AG04449 (cell line): ENCODE data around the gene STAP2.

ENCODE experiments used
- CTCF ChIA-PET: fragments of 350-600 bp; formaldehyde crosslinking; extraction: SDS; loops from one replicate; lab custom pipeline; 2021; ENCODE audit warnings: antibody characterized with exemption; lab: Yijun Ruan, JAX
- POLR2A ChIA-PET: fragments of 400-600, 350-600 bp; formaldehyde crosslinking; extraction: SDS; loops from one replicate; lab custom pipeline; 2020; ENCODE audit warnings: antibody characterized with exemption, inconsistent platforms; lab: Yijun Ruan, JAX
- DNase-seq: peaks from one replicate; pipeline ENCODE4 v3.0.0-alpha.2; 2010; ENCODE audit warnings: low read depth, low spot score
- H3K4me3 ChIP-seq: 2 replicates; pipeline ENCODE4 v1.5.1; 2011; ENCODE audit warnings: low read depth, mild to moderate bottlenecking, control low read depth, low read length
- TF ChIP-seq, protein P1 (sequence below): IDR thresholded peaks from one replicate; pipeline ENCODE4 v1.5.1; 2011; ENCODE audit warnings: mild to moderate bottlenecking, moderate library complexity, low read length, control low read depth, inconsistent platforms; ENCODE audit not compliant: insufficient read depth; ENCODE audit errors: missing control alignments

The STAP2 gene

DNA sequence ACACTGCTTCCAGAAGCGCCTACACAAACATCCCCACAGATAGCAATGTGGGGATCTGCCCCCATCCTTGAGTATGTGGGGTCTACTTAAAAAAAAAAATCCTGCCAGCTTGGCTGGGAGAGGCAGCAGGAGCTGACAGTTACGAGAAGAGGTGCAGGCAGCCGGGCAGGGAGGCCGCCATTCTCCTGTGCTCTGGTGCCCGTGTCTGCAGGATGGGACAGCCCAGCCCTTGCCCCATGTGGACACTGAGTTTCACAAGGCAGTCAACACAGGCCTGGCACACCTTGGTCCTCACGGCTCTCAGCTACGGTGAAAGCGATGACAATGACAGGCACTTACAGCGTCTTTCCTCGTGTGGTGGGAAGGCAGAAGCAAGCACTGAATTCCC, 28.7 kb upstream of the STAP2 start:
- TF ChIP-seq, protein P1, sequence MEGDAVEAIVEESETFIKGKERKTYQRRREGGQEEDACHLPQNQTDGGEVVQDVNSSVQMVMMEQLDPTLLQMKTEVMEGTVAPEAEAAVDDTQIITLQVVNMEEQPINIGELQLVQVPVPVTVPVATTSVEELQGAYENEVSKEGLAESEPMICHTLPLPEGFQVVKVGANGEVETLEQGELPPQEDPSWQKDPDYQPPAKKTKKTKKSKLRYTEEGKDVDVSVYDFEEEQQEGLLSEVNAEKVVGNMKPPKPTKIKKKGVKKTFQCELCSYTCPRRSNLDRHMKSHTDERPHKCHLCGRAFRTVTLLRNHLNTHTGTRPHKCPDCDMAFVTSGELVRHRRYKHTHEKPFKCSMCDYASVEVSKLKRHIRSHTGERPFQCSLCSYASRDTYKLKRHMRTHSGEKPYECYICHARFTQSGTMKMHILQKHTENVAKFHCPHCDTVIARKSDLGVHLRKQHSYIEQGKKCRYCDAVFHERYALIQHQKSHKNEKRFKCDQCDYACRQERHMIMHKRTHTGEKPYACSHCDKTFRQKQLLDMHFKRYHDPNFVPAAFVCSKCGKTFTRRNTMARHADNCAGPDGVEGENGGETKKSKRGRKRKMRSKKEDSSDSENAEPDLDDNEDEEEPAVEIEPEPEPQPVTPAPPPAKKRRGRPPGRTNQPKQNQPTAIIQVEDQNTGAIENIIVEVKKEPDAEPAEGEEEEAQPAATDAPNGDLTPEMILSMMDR: no peak

DNA sequence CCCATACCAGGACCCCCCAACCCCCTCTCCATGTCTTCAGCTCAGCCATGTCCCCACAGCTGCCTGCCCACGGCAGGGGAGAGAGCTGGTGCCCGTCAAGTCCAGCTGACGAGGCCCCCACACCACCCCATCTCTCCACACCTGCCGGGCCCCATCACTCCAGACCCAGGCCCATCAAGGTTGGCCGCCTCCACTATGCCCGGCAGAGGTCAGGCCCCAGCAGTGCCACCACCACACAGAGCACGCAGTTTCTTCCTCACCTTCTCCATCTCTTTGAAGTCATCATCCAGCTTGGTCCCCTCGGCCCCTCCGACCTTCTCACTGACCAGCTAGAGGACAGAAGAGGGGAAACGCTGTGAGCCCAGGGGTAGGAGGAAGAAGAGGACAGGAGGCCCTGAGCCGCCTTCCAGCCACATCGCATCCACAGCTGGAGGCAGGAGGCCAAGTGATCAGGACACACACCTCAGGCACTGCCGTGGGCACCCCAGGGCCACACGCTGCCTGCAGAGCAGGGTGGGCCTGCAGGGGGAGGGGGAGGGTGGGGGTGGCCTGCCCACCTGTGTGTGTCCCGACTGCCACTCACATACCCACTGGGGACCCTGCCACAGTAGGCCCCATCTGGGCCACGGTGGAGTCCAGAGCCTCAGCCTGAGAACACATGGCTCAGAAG, 28.2 kb upstream of the STAP2 start:
- POLR2A ChIA-PET: no interaction called here
- TF ChIP-seq, protein P1: no peak
- no peak for DNase-seq
- CTCF ChIA-PET: interaction anchor here (0.7 to 6.7 kb wide), 3 partner anchors 9 to 34 kb away, joined by 3 to 63 read pairs (median 16); partner anchors contain the start of gene SH3GL1
- H3K4me3 ChIP-seq: no peak overlapping the region

More for the DNA sequence above, 28.7 kb upstream of the STAP2 start:
- H3K4me3 ChIP-seq: no peak overlapping the region
- ChIA-PET CTCF (interaction anchor here (0.7 to 6.7 kb wide), 5 partner anchors 9 to 35 kb away, joined by 3 to 63 read pairs (median 16); partner anchors contain the start of gene SH3GL1), POLR2A (no interaction called here)
- DNase-seq: no peak

DNA sequence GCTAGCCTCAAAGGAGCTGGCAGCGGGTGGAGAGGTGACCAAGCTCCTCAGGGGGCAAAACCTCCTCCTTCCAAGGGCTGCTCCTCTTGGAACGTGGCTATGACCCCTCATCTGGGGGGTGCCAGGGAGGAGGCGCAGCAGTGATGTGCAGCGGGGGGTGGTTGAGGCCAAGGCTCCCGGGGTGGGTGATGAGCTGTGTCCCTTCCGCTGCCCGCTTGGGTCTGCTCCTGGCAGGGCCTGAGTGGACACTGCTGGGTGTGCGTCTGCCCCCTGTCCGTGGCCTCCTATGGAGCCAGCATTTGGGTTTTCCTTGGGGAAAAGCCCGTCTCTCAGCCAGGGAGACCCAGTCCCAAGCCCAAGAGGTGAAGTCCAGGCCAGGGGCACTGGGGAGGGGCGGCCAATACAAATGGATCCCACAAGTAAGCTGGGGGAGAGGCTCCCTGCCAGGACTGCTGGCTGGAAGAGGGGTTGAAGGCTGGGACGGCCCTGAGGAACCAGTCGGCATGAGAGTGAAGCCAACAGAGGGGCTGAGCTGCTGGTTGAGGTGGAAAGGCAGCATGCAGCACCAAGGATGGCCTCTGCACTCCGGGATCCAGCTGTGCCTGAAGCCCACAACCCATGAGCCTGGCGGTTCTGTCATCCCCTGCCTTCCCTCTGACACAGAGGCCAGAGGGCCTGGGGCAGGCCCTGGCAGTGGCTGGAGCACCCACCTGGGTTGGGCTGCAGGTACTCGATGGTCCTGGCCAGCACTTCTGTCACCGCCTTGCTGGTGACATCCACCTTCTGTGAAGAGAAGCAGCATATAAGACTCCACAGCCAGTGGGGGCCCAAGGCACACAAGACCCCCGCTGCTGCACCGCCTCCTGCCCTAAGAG, 27.4 kb upstream of the STAP2 start:
- POLR2A ChIA-PET: interaction anchor here (1.0 kb wide), 1 partner anchor 13 kb away, joined by 3 read pairs; no protein-coding TSS in a partner anchor
- TF ChIP-seq, protein P1: no peak
- CTCF ChIA-PET: interaction anchor here (1.5 to 6.7 kb wide), 3 partner anchors 10 to 35 kb away, joined by 10 to 63 read pairs (median 16); partner anchors contain the start of gene SH3GL1

DNA sequence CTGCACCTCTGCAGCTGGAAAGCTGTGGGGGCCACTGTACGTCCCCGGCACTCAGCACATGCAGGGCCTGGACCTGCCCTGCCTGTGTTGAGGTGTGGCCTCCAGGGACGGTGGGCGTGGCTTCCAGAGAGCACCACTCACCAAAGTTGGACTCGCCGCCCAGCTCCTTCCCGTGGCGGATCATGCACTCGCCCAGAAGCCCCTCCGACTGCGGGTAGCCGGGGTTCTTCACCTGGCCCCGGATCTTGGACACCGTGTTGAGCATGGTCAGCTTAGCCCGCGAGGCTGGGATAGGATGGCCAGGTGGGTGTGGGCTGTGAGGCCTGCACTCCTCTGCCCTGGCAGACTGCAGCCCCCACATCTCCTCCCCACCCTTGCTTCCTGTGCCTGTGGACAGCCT, 26.7 kb upstream of the STAP2 start:
- H3K4me3 ChIP-seq: no peak overlapping the region
- no peak for DNase-seq
- CTCF ChIA-PET: interaction anchor here (1.0 to 6.7 kb wide), 4 partner anchors 10 to 35 kb away, joined by 3 to 63 read pairs (median 8); partner anchors contain the start of gene SH3GL1
- POLR2A ChIA-PET: interaction anchor here (1.0 kb wide), 1 partner anchor 12 kb away, joined by 3 read pairs; no protein-coding TSS in a partner anchor
- TF ChIP-seq, protein P1: no peak

More for the DNA sequence above, 27.4 kb upstream of the STAP2 start:
- DNase-seq: no peak
- no peak overlapping the region for H3K4me3 ChIP-seq

DNA sequence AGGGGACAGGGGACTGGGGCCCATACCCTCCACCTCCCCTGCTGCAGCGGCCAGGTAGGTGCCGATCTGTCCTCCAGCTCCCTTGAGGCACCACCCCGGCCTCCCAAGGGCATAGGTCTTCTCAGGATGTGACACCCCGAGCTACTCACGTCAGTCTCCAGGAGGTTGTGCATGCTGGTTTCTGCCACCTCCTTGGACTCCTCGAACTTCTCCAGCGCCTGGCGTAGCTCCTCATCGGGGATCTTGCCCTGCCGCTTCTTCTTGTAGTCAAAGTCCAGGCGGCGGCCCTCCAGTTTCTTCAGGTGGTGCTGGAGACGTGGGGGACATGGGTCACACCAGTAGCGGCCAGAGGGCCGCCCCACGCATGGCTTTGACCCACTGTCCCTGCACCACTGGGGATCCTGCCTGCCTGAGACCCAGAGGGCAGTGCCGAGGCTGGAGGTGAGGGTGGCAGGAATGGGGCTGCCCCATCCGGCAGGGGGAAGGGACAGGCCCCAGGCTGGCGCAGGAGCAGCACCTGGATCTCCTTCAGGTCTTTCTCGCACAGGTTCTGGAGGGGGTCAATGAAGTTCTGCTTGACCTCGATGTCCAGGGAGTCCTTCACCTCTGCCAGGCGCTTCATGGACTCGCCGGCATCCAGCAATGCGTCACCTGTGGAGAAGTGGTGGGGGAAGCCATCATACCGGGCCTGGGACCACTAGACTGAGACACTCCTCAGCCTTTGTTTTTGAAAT, 25.1 kb upstream of the STAP2 start:
- TF ChIP-seq, protein P1: no peak
- no peak for DNase-seq
- ChIA-PET POLR2A (interaction anchor here (0.7 kb wide), 1 partner anchor 11 kb away, joined by 3 read pairs; no protein-coding TSS in a partner anchor), CTCF (interaction anchor here (0.8 to 6.7 kb wide), 7 partner anchors 9 to 38 kb away, joined by 3 to 63 read pairs (median 6); partner anchors contain the start of genes CHAF1A, MPND and SH3GL1)
- H3K4me3 ChIP-seq: no peak overlapping the region
